Type B pancreatic cell (in vitro differentiated cells): ENCODE data around the gene PHACTR2. TPM values are rescaled to one million over a fixed set of nuclear protein-coding genes. Genes with fewer than 3 reads are reported as not detected.

Experiments
- DNase-seq: peaks from one replicate; pipeline ENCODE4 v3.0.0; 2021; ENCODE audit warnings: mixed read lengths; ENCODE audit not compliant: unreplicated experiment; ENCODE audit errors: extremely low spot score
- H3K27ac Mint-ChIP-seq: 2 replicates; pipeline ENCODE4 v1.8.0; 2021; ENCODE audit warnings: mild to moderate bottlenecking, mixed read lengths
- H3K27me3 Mint-ChIP-seq: 2 replicates; pipeline ENCODE4 v1.8.0; 2021; ENCODE audit warnings: mixed read lengths
- H3K36me3 Mint-ChIP-seq: 2 replicates; pipeline ENCODE4 v1.8.0; 2021; ENCODE audit warnings: mixed read lengths
- H3K4me1 Mint-ChIP-seq: one replicate; pipeline ENCODE4 v1.8.0; 2021; ENCODE audit warnings: mixed read lengths; ENCODE audit not compliant: unreplicated experiment
- H3K4me3 Mint-ChIP-seq: 2 replicates; pipeline ENCODE4 v1.8.0; 2021; ENCODE audit warnings: mild to moderate bottlenecking, mixed read lengths
- H3K9me3 Mint-ChIP-seq: 2 replicates; pipeline ENCODE4 v1.8.0; 2021; ENCODE audit warnings: mixed read lengths
- CTCF ChIP-seq: fragments of 200-600 bp; sonication (generic); conservative IDR thresholded peaks from 2 replicates; pipeline ENCODE4 v1.5.0; 2021; ENCODE audit warnings: antibody characterized with exemption, mild to moderate bottlenecking
- total RNA-seq: library from RNA; stranded (reverse); gene quantifications from 2 replicates; pipeline ENCODE4 v1.2.1, GENCODE V29; 2021; ENCODE audit warnings: low replicate concordance

PHACTR2 gene
- total RNA-seq, 1 donor from 2014 or later, result 59.2 TPM

- no peak overlapping the region for H3K4me3 Mint-ChIP-seq
- no peak for DNase-seq
- no peak overlapping the region for H3K27ac Mint-ChIP-seq
Observed at GRCh38 chr6:143838395-143838794, 160.6 kb downstream of the PHACTR2 start.

GRCh38 chr6:143839196-143839595, 161.4 kb downstream of the PHACTR2 start:
- no peaks in the 10 kb centered on the region for H3K9me3 Mint-ChIP-seq
- peaks cover 2% of the 10 kb centered on the region for H3K36me3 Mint-ChIP-seq
- peaks cover 14% of the 10 kb centered on the region for H3K4me1 Mint-ChIP-seq
- H3K27me3 Mint-ChIP-seq, result no peaks in the 10 kb centered on the region
- no peak for DNase-seq
- H3K4me3 Mint-ChIP-seq, result no peak overlapping the region
- no peak overlapping the region for H3K27ac Mint-ChIP-seq
- TF ChIP-seq CTCF, result no peak

More at GRCh38 chr6:143838395-143838794, 160.6 kb downstream of the PHACTR2 start:
- TF ChIP-seq CTCF, result no peak
- Mint-ChIP-seq H3K4me1 (peaks cover 7% of the 10 kb centered on the region), H3K27me3 (no peaks in the 10 kb centered on the region), H3K9me3 (no peaks in the 10 kb centered on the region), H3K36me3 (no peaks in the 10 kb centered on the region)

- H3K9me3 Mint-ChIP-seq, result no peaks in the 10 kb centered on the region
- peak overlapping the region; percentile 49 for H3K4me3 Mint-ChIP-seq
- peaks cover 17% of the 10 kb centered on the region for H3K4me1 Mint-ChIP-seq
- peaks cover 5% of the 10 kb centered on the region for H3K36me3 Mint-ChIP-seq
- H3K27me3 Mint-ChIP-seq, result no peaks in the 10 kb centered on the region
- no peak for TF ChIP-seq CTCF
- no peak for DNase-seq
- H3K27ac Mint-ChIP-seq, result peak overlapping the region; percentile 37
Observed at GRCh38 chr6:143840595-143841265, 163.0 kb downstream of the PHACTR2 start.

- Mint-ChIP-seq H3K27ac (peak overlapping the region; percentile 94), H3K36me3 (peaks cover 14% of the 10 kb centered on the region), H3K4me1 (peaks cover 17% of the 10 kb centered on the region), H3K9me3 (no peaks in the 10 kb centered on the region), H3K27me3 (no peaks in the 10 kb centered on the region), H3K4me3 (peak overlapping the region; percentile 97)
- no peak for DNase-seq
- no peak for TF ChIP-seq CTCF
Observed at GRCh38 chr6:143842461-143842901, 164.7 kb downstream of the PHACTR2 start.

GRCh38 chr6:143842902-143843676, 165.3 kb downstream of the PHACTR2 start, which contains the start of gene LTV1:
Gene LTV1, plus strand, starts transcription at chr6:143843338. Its CDS starts 140 bp downstream, at chr6:143843478.
- peak; percentile 14 for TF ChIP-seq CTCF
- peak within 1 kb of the TSS; percentile 94 for H3K27ac Mint-ChIP-seq
- peak within 1 kb of the TSS; percentile 97 for H3K4me3 Mint-ChIP-seq
- H3K9me3 Mint-ChIP-seq, result no peaks in the 10 kb centered on the region
- no peaks in the 10 kb centered on the region for H3K27me3 Mint-ChIP-seq
- H3K36me3 Mint-ChIP-seq, result peaks cover 17% of the 10 kb centered on the region
- H3K4me1 Mint-ChIP-seq, result peaks cover 17% of the 10 kb centered on the region
- DNase-seq, result peak; percentile 96
